Smooth muscle cell (in vitro differentiated cells): ENCODE measurements around the gene HSP90AB1. TPM values are rescaled to one million over a fixed set of nuclear protein-coding genes. Genes with fewer than 3 reads are reported as not detected.

Experiments used
- DNase-seq: peaks from one replicate; lab custom pipeline; 2025; ENCODE audit not compliant: unreplicated experiment; lab: John Stamatoyannopoulos, UW
- H2AFZ ChIP-seq: fragments of 200-600 bp; sonication (generic); 2 replicates; pipeline ENCODE4 v1.6.0; 2016; ENCODE audit warnings: antibody characterized with exemption, low read depth, mild to moderate bottlenecking
- H3F3A ChIP-seq: fragments of 200-600 bp; sonication (generic); 2 replicates; pipeline ENCODE4 v1.6.0; 2017; ENCODE audit warnings: antibody characterized with exemption, low read depth
- H3K27ac ChIP-seq: fragments of 200-600 bp; sonication (generic); 2 replicates; pipeline ENCODE4 v1.5.1; 2016; ENCODE audit warnings: low read depth, mild to moderate bottlenecking
- H3K27me3 ChIP-seq: fragments of 200-600 bp; sonication (generic); 2 replicates; pipeline ENCODE4 v1.6.1; 2016; ENCODE audit warnings: low read depth, mild to moderate bottlenecking
- H3K36me3 ChIP-seq: fragments of 200-600 bp; sonication (generic); 2 replicates; pipeline ENCODE4 v1.5.1; 2016; ENCODE audit warnings: low read depth
- H3K4me1 ChIP-seq: fragments of 200-600 bp; sonication (generic); 2 replicates; pipeline ENCODE4 v1.5.1; 2016; ENCODE audit warnings: low read depth
- H3K4me2 ChIP-seq: fragments of 200-600 bp; sonication (generic); 2 replicates; pipeline ENCODE4 v1.6.0; 2016; ENCODE audit warnings: mild to moderate bottlenecking
- H3K4me3 ChIP-seq: fragments of 200-600 bp; sonication (generic); 2 replicates; pipeline ENCODE4 v1.5.1; 2016; ENCODE audit warnings: mild to moderate bottlenecking
- H3K79me2 ChIP-seq: fragments of 200-600 bp; sonication (generic); 2 replicates; pipeline ENCODE4 v1.6.0; 2016; ENCODE audit warnings: low read depth, mild to moderate bottlenecking
- H3K9ac ChIP-seq: fragments of 200-600 bp; sonication (generic); 2 replicates; pipeline ENCODE4 v1.6.0; 2016; ENCODE audit warnings: low read depth
- H3K9me3 ChIP-seq: fragments of 200-600 bp; sonication (generic); replicated peaks from 2 replicates; pipeline ENCODE4 v1.5.1; 2016; ENCODE audit warnings: low read depth
- H4K20me1 ChIP-seq: fragments of 200-600 bp; sonication (generic); 2 replicates; pipeline ENCODE4 v1.6.0; 2016; ENCODE audit warnings: low read depth
- WGBS: methylation state at CpG from one replicate; pipeline ENCODE4 v1.1.7; 2016; ENCODE audit warnings: low lambda C conversion rate; 5-methylcytosine and 5-hydroxymethylcytosine counted together
- polyA plus RNA-seq: library from polyadenylated mRNA; unstranded; fragments of >200 nt; fragmentation: Nextera tagmentation; extraction: Ambion mirVana; gene quantifications from 2 replicates; pipeline ENCODE4 v1.2.1, GENCODE V29; 2016
- total RNA-seq: library from RNA; depleted of rRNA; stranded (reverse); fragments of >200 nt; gene quantifications from 2 replicates; pipeline ENCODE4 v1.2.3, GENCODE V29; 2014
- TF ChIP-seq, protein P1 (sequence below): fragments of 200-600 bp; sonication (generic); IDR thresholded peaks from 2 replicates; pipeline ENCODE4 v1.5.1; 2017; ENCODE audit warnings: borderline replicate concordance, mild to moderate bottlenecking, antibody characterized with exemption; ENCODE audit not compliant: insufficient read depth, poor library complexity, severe bottlenecking

HSP90AB1 gene
- total and polyA plus RNA-seq, 2 experiments from 2014 or later = 408 to 736 TPM

DNA sequence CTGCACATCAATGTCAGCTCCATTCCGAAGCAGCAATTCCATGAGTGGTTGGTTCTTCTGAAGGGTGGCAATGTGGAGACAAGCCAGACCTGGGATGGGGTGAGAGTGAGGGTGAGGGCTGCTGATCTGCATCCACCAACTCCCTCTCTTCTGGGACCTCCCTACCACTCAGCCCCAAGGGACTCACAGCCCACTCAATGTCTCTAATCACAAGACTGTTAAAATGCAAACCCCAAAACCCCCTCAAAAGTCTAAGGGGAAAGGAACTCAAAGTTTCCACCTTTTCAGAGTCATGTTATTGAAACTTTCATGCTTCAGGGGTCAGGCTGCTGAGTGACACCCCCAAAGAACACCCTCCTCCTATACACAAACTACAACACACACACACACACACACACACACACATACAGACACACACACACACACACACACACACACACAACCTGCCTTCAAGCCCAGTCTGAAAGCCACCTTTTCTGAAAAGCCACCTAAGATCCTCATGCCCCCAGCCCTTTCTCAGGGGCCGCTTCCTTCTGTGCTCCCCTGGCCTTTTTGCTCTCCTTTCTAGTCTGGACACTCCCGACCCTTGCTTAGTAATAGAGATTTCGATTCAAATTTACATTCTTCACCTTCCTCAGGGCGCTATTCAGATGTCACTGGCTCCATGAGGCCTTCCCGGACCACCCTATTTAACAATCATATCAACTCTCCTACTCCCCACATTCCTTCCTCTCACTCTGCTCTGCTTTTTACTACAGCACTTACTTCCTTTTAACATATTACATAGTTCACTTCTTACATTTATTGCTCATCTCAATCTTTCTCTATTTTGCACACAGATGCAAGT is 13.8 kb downstream of the HSP90AB1 start:
- WGBS = 90% methylated on average over 6 of the region's 6 CpGs

DNA sequence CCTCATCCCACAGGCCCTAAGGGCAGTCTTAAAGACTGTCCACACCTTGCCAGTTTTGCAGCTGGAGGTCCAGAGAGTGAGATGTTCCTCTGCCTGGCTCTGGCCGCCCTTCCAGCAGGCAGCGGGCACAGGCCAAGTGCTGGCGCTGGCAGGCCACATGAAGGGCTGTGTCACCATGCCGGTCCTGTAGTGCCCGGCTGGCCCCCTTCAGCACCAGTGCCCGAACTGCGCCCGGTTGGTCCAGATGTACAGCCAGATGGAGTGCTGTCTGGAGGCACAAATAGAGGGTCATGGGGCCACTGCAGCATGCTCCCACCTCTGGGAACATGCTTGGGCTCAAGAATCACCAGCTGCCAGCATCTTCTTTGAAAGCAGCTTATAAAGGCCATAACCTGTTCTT is 14.7 kb downstream of the HSP90AB1 start:
- peaks cover 10% of the 10 kb centered on the region for H3F3A ChIP-seq
- no peaks in the 10 kb centered on the region for H3K9me3 ChIP-seq
- H3K27ac ChIP-seq = no peak overlapping the region
- peaks cover 27% of the 10 kb centered on the region for H3K4me1 ChIP-seq
- no peak overlapping the region for H2AFZ ChIP-seq
- H3K4me2 ChIP-seq = no peak overlapping the region
- H3K9ac ChIP-seq = no peak overlapping the region
- no peak overlapping the region for H3K4me3 ChIP-seq
- no peaks in the 10 kb centered on the region for H3K27me3 ChIP-seq
- peaks cover 14% of the 10 kb centered on the region for H4K20me1 ChIP-seq
- no peaks in the 10 kb centered on the region for H3K36me3 ChIP-seq
- TF ChIP-seq, protein P1, sequence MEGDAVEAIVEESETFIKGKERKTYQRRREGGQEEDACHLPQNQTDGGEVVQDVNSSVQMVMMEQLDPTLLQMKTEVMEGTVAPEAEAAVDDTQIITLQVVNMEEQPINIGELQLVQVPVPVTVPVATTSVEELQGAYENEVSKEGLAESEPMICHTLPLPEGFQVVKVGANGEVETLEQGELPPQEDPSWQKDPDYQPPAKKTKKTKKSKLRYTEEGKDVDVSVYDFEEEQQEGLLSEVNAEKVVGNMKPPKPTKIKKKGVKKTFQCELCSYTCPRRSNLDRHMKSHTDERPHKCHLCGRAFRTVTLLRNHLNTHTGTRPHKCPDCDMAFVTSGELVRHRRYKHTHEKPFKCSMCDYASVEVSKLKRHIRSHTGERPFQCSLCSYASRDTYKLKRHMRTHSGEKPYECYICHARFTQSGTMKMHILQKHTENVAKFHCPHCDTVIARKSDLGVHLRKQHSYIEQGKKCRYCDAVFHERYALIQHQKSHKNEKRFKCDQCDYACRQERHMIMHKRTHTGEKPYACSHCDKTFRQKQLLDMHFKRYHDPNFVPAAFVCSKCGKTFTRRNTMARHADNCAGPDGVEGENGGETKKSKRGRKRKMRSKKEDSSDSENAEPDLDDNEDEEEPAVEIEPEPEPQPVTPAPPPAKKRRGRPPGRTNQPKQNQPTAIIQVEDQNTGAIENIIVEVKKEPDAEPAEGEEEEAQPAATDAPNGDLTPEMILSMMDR = no peak
- 98% methylated on average over 8 of the region's 8 CpGs for WGBS
- DNase-seq = no peak
- peaks cover 21% of the 10 kb centered on the region for H3K79me2 ChIP-seq

More for the DNA sequence above, 13.8 kb downstream of the HSP90AB1 start:
- Histone ChIP-seq H2AFZ (no peak overlapping the region), H4K20me1 (peaks cover 23% of the 10 kb centered on the region), H3K9ac (no peak overlapping the region), H3K4me3 (no peak overlapping the region), H3K9me3 (no peaks in the 10 kb centered on the region), H3K27me3 (no peaks in the 10 kb centered on the region), H3K36me3 (no peaks in the 10 kb centered on the region), H3K4me2 (no peak overlapping the region), H3K79me2 (peaks cover 27% of the 10 kb centered on the region), H3K4me1 (peaks cover 33% of the 10 kb centered on the region), H3F3A (peaks cover 15% of the 10 kb centered on the region), H3K27ac (no peak overlapping the region)
- no peak for DNase-seq
- TF ChIP-seq, protein P1 = no peak

DNA sequence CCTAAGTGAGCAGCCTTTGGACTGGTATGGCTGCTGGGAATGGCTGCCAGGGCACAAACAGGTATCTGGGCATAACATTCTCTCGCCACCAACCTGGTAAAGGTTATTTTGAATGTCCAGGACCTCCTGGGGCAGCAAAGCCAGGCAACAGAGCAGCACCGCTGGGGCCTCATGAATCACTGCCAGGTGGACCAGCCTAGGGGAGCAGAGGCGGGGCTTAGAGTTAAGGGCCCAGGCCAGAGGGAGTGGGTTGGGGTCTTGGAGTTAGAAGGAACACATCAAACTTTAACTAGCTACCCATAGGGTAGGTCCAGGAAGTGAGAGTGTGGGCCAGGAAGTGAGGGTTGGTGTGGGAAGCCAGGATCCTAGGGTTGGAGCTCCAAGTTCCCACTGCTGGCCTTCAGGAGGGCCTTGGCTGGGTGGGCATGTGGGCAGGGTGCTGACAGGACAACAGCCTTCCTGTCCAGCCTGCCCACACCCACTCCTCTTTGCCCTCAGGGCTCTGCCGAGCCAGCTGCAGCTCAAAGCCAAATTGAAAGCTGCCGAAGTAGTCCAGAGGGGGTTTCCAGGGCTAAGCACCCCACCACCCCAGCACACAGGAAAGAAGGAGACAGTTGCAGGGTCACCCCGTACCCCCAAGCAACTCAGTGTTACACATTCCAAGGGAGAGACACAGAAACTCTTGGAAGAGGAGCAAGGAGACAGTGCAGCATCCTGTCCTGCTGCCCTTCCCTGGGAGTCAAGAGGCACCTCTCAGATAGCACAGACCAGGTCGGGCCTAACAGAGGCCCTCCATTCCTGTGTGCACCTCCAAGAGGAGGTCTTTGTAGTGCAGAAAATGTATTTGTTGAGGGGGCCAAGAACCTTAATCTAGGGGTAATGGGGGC is 15.8 kb downstream of the HSP90AB1 start:
- Histone ChIP-seq H3K4me2 (peak overlapping the region; percentile 98), H3K27ac (peak overlapping the region; percentile 42), H3K79me2 (peaks cover 16% of the 10 kb centered on the region), H2AFZ (no peak overlapping the region), H3K4me1 (peaks cover 25% of the 10 kb centered on the region), H3K4me3 (peak overlapping the region; percentile 96), H3K9ac (peak overlapping the region; percentile 28), H4K20me1 (peaks cover 13% of the 10 kb centered on the region), H3F3A (peaks cover 7% of the 10 kb centered on the region), H3K36me3 (no peaks in the 10 kb centered on the region), H3K27me3 (no peaks in the 10 kb centered on the region), H3K9me3 (no peaks in the 10 kb centered on the region)
- DNase-seq = no peak
- 84% methylated on average over 7 of the region's 7 CpGs for WGBS
- TF ChIP-seq, protein P1 = no peak
